ENCODE data around the gene ADGRL1. TPM values are rescaled to one million over a fixed set of nuclear protein-coding genes. Genes with fewer than 3 reads are reported as not detected.

Gene ADGRL1
- total and polyA plus RNA-seq, 10 of the 15 experiments (the other 5 are each of a cell fraction or from before 2014, with no cell fraction given): 0.05 to 4.8 (median 0.71) TPM

GRCh38 chr19:14127929-14128509 is 78.0 kb downstream of the ADGRL1 start:
- DNase-seq (ENCODE audit: low read depth, low spot score): peak; percentile 49
- Histone ChIP-seq H3K4me2 (ENCODE audit: control insufficient read depth, insufficient read depth) (peak overlapping the region; percentile 81), H4K20me1 (ENCODE audit: control insufficient read depth, insufficient read depth) (no peaks in the 10 kb centered on the region), H3K9me3 (replicated peaks; ENCODE audit: control insufficient read depth, insufficient read depth, low read length) (no peaks in the 10 kb centered on the region), H3K27me3 (replicated peaks in 1 of 2; ENCODE audit: control insufficient read depth in 2 of 2, insufficient read depth in 2 of 2, low read length in 1 of 2) (no peaks in the 10 kb centered on the region), H3K9ac (ENCODE audit: control insufficient read depth, insufficient read depth, low read length) (peak overlapping the region; percentile 1; the same call in 1 of the 2 replicates), H2AFZ (ENCODE audit: control insufficient read depth, low read depth, low read length) (peak overlapping the region; percentile 35), H3K4me3 (peak overlapping the region; percentile 51), H3K27ac (ENCODE audit: control insufficient read depth, insufficient read depth) (peak overlapping the region; percentile 41), H3K36me3 (ENCODE audit: control insufficient read depth in 2 of 2, insufficient read depth in 2 of 2, low read length in 1 of 2) (peaks cover 0 to 16% of the 10 kb centered on the region in 2 experiments; a peak in 1 of 4 replicates), H3K4me1 (ENCODE audit: control insufficient read depth, insufficient read depth, low read length) (peaks cover 22% of the 10 kb centered on the region), H3K79me2 (ENCODE audit: control insufficient read depth, insufficient read depth, low read length) (peaks cover 2% of the 10 kb centered on the region)
- intact Hi-C loops (cut with micrococcal nuclease; ENCODE audit: unreplicated experiment) (no loop called here), in situ Hi-C loops (cut with MboI) (no loop called here)
- WGBS (ENCODE audit: insufficient coverage, insufficient replicate concordance, low lambda C conversion rate, missing lambda C conversion rate): 14% methylated on average over 4 of the region's 4 CpGs
- peak; percentile 35 for FAIRE-seq
- peak; percentile 84 for ATAC-seq
- SMC1A ChIA-PET (ENCODE audit: uncharacterized antibody, unreplicated experiment): interaction anchor here (0.9 to 1.4 kb wide), 5 partner anchors 9 to 143 kb away, joined by 3 to 5 read pairs (median 4); partner anchors contain the start of gene ASF1B
- RAD21 ChIA-PET (ENCODE audit: unreplicated experiment): interaction anchor here (2.0 kb wide), 1 partner anchor 9 kb away, joined by 5 read pairs; the partner anchor contains the start of gene ASF1B
- CTCF ChIA-PET: interaction anchor here (0.6 to 3.0 kb wide), 5 partner anchors 9 to 233 kb away, joined by 3 to 21 read pairs (median 5); partner anchors contain the start of gene ASF1B
- POLR2A ChIA-PET: interaction anchor here (0.6 to 1.0 kb wide), 2 partner anchors 11 to 252 kb away, joined by 3 to 5 read pairs; no protein-coding TSS in a partner anchor
- BruUV-seq (replicated peaks): no TSS peak
- TF ChIP-seq RUNX3 (IDR thresholded peaks at IDR 0.05; ENCODE audit: low read length) (peak; percentile 67), IKZF1 (conservative IDR thresholded peaks at IDR 0.05) (peak; percentile 37; the same call in 1 of the 2 replicates), ESRRA (IDR thresholded peaks at IDR 0.05; ENCODE audit: low read length) (no peak), JUNB (IDR thresholded peaks at IDR 0.05) (peak; percentile 29; the same call in 1 of the 2 replicates), NFXL1 (IDR thresholded peaks at IDR 0.05; ENCODE audit: borderline replicate concordance) (no peak), MEF2A (IDR thresholded peaks at IDR 0.05; ENCODE audit: insufficient read depth, low read depth, low read length) (peak; percentile 91), YY1 (IDR thresholded peaks at IDR 0.05; ENCODE audit: low read depth, low read length) (0 out of 2 replicates have a peak, but pooled peaks have one; percentile 9), JUND (IDR thresholded peaks at IDR 0.05; ENCODE audit: low read depth, low read length) (no peak), PBX3 (IDR thresholded peaks at IDR 0.05; ENCODE audit: insufficient replicate concordance, low read depth, low read length) (peak; percentile 74), CTCF (IDR thresholded peaks at IDR 0.05 in 2 of 3, conservative IDR thresholded peaks at IDR 0.05 in 1 of 3; ENCODE audit: control insufficient read depth in 2 of 3, extremely low read depth in 1 of 3, insufficient read depth in 1 of 3, low read depth in 3 of 3, low read length in 3 of 3) (no peak), ATF2 (IDR thresholded peaks at IDR 0.05; ENCODE audit: low read length) (no peak; the same call in 1 of the 2 replicates), PKNOX1 (IDR thresholded peaks at IDR 0.05) (peak; percentile 89), NFIC (IDR thresholded peaks at IDR 0.05; ENCODE audit: low read depth, low read length) (peak; percentile 26; the same call in 1 of the 2 replicates), MTA2 (IDR thresholded peaks at IDR 0.05; ENCODE audit: low read depth) (no peak), TBL1XR1 (IDR thresholded peaks at IDR 0.05; ENCODE audit: low read depth, low read length) (no peak), SPI1 (IDR thresholded peaks at IDR 0.05; ENCODE audit: borderline replicate concordance, insufficient read depth, low read depth, low read length) (peak; percentile 45; the same call in 1 of the 2 replicates), MTA3 (IDR thresholded peaks at IDR 0.05; ENCODE audit: borderline replicate concordance, low read length) (peak; percentile 72; the same call in 1 of the 2 replicates)

All from GM12878 (cell line).